Osteocyte (in vitro differentiated cells): ENCODE results near the gene VWA5B1. TPM values are rescaled to one million over a fixed set of nuclear protein-coding genes. Genes with fewer than 3 reads are reported as not detected.

Source experiments
- DNase-seq: peaks from one replicate; pipeline ENCODE4 v3.0.0; 2021; ENCODE audit warnings: mixed read lengths; ENCODE audit not compliant: unreplicated experiment; ENCODE audit errors: extremely low spot score
- H3K27ac Mint-ChIP-seq: one replicate; pipeline ENCODE4 v1.8.0; 2021; ENCODE audit warnings: mild to moderate bottlenecking, mixed read lengths; ENCODE audit not compliant: unreplicated experiment
- H3K27me3 Mint-ChIP-seq: one replicate; pipeline ENCODE4 v1.8.0; 2021; ENCODE audit warnings: mixed read lengths; ENCODE audit not compliant: unreplicated experiment
- H3K36me3 Mint-ChIP-seq: one replicate; pipeline ENCODE4 v1.8.0; 2021; ENCODE audit warnings: mixed read lengths; ENCODE audit not compliant: unreplicated experiment
- H3K4me1 Mint-ChIP-seq: one replicate; pipeline ENCODE4 v1.8.0; 2021; ENCODE audit warnings: mixed read lengths; ENCODE audit not compliant: unreplicated experiment
- H3K4me3 Mint-ChIP-seq: one replicate; pipeline ENCODE4 v1.8.0; 2021; ENCODE audit warnings: mild to moderate bottlenecking, moderate library complexity, mixed read lengths; ENCODE audit not compliant: unreplicated experiment
- H3K9me3 Mint-ChIP-seq: one replicate; pipeline ENCODE4 v1.8.0; 2021; ENCODE audit warnings: mixed read lengths; ENCODE audit not compliant: unreplicated experiment
- CTCF ChIP-seq: fragments of 200-600 bp; sonication (generic); IDR thresholded peaks from 2 replicates; pipeline ENCODE4 v1.5.0; 2021; ENCODE audit warnings: antibody characterized with exemption, mild to moderate bottlenecking, moderate library complexity
- total RNA-seq: library from RNA; stranded (reverse); gene quantifications from 2 replicates; pipeline ENCODE4 v1.2.1, GENCODE V29; 2021

Gene VWA5B1
- total RNA-seq, 1 donor from 2014 or later = not detected

- no peak overlapping the region for H3K4me3 Mint-ChIP-seq
- H3K27me3 Mint-ChIP-seq = peaks cover 22% of the 10 kb centered on the region
- no peak overlapping the region for H3K27ac Mint-ChIP-seq
- no peaks in the 10 kb centered on the region for H3K9me3 Mint-ChIP-seq
- no peaks in the 10 kb centered on the region for H3K4me1 Mint-ChIP-seq
- DNase-seq = no peak
- no peaks in the 10 kb centered on the region for H3K36me3 Mint-ChIP-seq
- no peak for TF ChIP-seq CTCF
Measured at GRCh38 chr1:20329793-20330542, 39.3 kb downstream of the VWA5B1 start.

- Mint-ChIP-seq H3K9me3 (no peaks in the 10 kb centered on the region), H3K36me3 (no peaks in the 10 kb centered on the region), H3K4me3 (no peak overlapping the region), H3K4me1 (no peaks in the 10 kb centered on the region), H3K27ac (no peak overlapping the region), H3K27me3 (peaks cover 3% of the 10 kb centered on the region)
- DNase-seq = no peak
- no peak for TF ChIP-seq CTCF
Measured at GRCh38 chr1:20334103-20334502, 43.4 kb downstream of the VWA5B1 start.

GRCh38 chr1:20336105-20336605, 45.5 kb downstream of the VWA5B1 start:
- Mint-ChIP-seq H3K27me3 (peaks cover 10% of the 10 kb centered on the region), H3K9me3 (no peaks in the 10 kb centered on the region), H3K36me3 (no peaks in the 10 kb centered on the region), H3K27ac (no peak overlapping the region), H3K4me1 (no peaks in the 10 kb centered on the region), H3K4me3 (no peak overlapping the region)
- no peak for TF ChIP-seq CTCF
- no peak for DNase-seq

GRCh38 chr1:20337581-20337980, 46.9 kb downstream of the VWA5B1 start:
- Mint-ChIP-seq H3K4me1 (no peaks in the 10 kb centered on the region), H3K27me3 (peaks cover 17% of the 10 kb centered on the region)
- no peak for DNase-seq

More at GRCh38 chr1:20337581-20337980, 46.9 kb downstream of the VWA5B1 start:
- Mint-ChIP-seq H3K4me3 (no peak overlapping the region), H3K27ac (no peak overlapping the region), H3K9me3 (no peaks in the 10 kb centered on the region), H3K36me3 (no peaks in the 10 kb centered on the region)
- TF ChIP-seq CTCF = no peak
